GM18858 (cell line): ENCODE measurements around the gene SLC26A11.
"Not testable (repeated sequence)": the region's sequence is repeated elsewhere in the genome, so short reads cannot be mapped to it uniquely, and the experiment has no call there.

Experiments used
- ATAC-seq: cut with Tn5 transposase; IDR thresholded peaks from one replicate; pipeline ENCODE4 v1.9.1; 2021; ENCODE audit not compliant: unreplicated experiment

Gene SLC26A11

DNA sequence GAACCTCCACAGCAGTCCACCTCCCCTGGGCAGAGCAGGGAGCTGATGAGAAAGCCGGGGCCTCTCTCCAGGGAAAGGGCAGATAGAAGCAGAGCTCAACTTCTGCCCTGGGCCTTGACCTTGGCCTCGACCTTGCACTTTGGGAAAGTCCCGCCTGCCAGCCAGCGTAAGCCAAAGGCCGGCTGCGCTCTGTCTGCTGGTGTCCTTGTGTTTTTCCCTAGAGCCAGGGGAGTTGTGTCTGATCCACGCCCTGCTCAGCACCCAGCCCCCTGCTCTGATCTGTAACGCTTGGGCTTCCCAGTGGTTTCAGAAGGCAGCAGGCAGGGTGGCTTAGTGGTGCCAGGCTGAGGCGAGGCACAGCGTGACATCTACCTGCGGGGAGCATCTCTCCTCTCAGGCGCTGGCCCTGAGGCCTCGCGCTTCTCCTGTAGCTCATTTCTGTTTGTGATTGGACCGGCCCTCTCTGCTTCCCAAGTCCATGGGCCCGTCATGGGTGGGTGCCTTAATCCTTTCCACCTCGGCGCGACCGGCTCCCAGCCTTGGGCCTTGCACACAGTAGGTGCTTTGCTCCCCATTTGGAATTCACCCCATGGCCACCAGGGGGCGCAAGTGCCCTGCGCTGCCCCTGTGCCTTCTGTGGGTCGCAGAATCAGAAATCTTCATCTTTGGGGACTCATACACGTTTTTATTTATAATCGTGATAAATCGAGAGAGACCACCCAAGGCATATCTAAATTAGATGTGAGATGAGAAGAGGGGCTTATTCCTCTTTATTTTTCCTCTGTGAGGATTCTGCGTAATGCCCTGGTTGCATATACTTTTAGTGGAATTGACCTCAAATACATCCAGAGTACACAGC lies 24.3 kb upstream of the SLC26A11 start:
- no peak for ATAC-seq

GRCh38 chr17:80196652-80197051 lies 23.6 kb upstream of the SLC26A11 start:
- no peak for ATAC-seq

DNA sequence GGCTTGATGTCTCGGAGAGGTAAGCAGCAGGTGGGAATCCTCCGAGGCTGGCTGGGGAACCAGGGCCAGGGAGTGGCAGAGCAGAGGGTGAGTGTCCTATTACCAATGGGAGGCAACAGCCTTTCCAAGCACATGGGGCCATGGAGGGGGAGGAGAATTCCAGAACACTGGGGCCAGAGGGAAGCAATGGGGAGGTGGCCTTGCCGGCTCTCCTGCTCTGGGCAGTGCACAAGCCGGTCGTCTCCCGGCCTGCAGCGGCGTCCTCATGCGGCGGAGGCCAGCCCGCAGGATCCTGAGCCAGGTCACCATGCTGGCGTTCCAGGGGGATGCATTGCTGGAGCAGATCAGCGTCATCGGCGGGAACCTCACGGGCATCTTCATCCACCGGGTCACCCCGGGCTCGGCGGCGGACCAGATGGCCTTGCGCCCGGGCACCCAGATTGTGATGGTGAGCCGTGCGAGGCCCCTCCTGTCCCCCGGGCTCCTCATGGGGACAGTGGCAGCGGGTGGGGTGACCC lies 22.0 kb upstream of the SLC26A11 start:
- no peak for ATAC-seq

DNA sequence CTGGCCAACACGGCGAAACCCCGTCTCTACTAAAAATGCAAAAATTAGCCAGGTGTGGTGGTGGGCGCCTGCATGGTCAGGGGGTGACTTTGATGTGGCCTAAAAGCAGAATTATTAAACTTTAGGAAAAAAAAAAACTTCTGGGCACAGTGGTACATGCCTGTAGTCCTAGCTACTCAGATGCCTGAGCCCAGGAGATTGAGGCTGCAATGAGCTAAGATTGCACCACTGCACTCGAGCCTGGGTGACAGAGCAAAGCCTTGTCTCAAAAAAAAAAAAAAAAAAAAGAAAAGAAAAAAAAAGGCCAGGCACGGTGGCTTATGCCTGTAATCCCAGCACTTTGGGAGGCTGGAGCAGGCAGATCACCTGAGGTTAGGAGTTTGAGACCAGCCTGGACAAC lies 20.9 kb upstream of the SLC26A11 start:
- not testable (repeated sequence) for ATAC-seq

- ATAC-seq = no peak
Observed at GRCh38 chr17:80201446-80201845, 18.8 kb upstream of the SLC26A11 start.

DNA sequence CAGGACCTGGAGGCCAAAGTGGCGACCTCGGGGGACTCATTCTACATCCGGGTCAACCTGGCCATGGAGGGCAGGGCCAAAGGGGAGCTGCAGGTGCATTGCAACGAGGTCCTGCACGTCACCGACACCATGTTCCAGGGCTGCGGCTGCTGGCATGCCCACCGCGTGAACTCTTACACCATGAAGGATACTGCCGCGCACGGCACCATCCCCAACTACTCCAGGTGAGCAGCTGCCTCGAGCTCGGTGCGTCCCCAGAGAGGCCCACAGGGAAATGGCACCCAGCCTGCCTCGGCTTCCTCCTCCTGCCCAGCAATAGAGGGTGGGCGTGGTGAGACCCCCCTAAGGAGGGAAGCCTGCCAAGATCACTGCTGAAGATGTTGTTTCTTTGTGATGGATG lies 18.0 kb upstream of the SLC26A11 start:
- no peak for ATAC-seq

- no peak for ATAC-seq
Observed at GRCh38 chr17:80203471-80203963, 16.7 kb upstream of the SLC26A11 start.

DNA sequence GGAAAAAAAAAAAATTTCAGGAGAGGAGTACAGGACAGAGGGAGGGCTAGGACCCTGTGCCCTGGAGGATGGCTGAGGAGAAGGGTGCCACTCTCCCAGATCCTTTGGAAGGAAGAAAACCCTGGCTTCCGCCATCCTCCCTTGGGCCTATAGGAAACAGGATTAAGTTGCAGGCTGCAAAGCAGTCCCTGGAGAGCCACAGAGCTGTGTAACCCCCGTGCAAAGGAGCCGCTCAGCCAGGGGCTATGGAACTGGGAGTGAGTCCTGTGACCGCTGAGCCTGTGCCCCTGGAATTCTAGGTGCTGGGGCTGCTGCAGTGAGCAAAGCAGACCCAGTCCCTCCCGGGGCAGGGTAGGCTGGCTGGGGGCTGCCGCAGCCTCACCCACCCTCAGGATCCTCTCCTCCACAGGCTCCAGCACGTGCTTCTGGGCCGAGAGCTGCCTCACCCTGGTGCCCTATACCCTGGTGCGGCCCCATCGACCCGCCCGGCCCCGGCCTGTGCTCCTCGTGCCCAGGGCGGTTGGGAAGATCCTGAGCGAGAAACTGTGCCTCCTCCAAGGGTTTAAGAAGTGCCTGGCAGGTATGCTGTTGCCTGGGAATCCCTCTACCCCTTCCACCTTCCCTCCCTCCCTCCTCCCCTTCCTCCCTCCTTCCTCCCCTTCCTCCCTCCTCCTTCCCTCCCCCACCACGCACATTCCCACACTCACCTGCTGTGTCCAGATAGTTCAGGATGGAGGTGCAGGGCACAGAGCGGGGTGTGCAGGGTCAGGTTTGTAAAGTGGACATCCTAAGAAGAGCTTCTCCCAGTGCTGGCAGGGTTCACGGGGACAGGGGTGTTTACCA lies 15.4 kb upstream of the SLC26A11 start:
- no peak for ATAC-seq

GRCh38 chr17:80205811-80206210 lies 14.4 kb upstream of the SLC26A11 start:
- ATAC-seq = no peak

GRCh38 chr17:80208050-80208449 lies 12.2 kb upstream of the SLC26A11 start:
- ATAC-seq = no peak

DNA sequence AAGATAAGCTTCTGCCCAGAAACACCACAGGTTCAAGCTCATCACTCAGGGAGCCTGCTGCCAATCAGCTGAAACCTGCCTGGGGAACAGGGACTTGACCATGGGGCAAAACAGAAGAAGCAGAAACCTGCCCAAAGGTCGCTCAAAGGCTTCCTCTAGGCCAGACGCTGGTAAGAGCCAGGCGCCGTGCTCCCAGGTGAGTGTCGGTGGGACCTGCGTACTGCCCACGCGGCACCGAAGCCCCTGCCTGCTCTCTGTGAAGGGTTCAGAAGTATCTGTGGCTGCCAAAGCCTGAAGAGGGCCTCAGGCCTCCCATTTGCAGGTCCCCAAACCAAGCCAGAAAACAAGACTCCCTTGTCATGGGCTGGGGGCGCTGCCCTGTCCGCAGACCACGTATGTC lies 10.5 kb upstream of the SLC26A11 start:
- no peak for ATAC-seq

GRCh38 chr17:80210348-80211108 lies 9.7 kb upstream of the SLC26A11 start:
- ATAC-seq = no peak

DNA sequence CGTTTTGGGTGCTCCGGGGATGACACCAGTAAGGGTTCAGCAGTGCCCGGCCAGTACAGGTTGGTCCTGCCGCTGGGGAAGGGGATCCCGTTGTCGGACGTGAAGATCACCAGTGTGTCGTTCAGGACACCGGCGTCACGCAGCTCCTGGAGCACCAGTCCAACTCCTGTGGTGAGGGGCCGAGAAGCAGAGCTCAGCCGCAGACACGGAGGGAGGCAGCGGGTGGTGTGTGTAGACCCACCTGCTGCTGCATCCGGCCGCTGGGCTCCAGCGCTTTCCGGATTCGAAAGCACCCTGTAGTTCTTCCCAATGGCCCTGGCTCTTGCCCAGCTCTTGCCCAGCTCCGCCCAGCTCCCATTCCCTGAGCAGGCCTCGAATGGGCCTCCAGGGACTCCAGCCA lies 8.1 kb upstream of the SLC26A11 start:
- no peak for ATAC-seq

DNA sequence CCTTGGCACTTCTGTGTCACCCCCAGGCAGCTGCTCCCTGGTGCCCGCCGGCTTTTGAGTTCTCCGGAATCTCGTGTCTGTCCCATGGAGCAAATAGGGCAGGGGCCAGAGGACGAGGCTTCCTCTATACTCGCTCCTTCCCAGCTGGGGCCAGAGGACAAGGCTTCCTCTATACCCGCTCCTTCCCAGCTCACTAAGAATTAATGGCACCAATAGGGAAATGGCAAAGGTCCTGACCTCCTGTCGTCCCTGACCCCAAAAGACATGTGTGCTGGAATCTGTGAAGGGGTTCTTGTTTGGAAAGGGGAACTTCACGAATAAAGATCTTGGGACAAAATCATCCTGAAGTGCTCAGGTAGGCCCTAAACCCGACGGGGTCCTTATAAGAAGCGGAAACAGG lies 7.7 kb upstream of the SLC26A11 start:
- no peak for ATAC-seq

- no peak for ATAC-seq
Observed at GRCh38 chr17:80212962-80213642, 7.1 kb upstream of the SLC26A11 start.

- ATAC-seq = no peak
Observed at GRCh38 chr17:80213643-80213975, 6.6 kb upstream of the SLC26A11 start.

DNA sequence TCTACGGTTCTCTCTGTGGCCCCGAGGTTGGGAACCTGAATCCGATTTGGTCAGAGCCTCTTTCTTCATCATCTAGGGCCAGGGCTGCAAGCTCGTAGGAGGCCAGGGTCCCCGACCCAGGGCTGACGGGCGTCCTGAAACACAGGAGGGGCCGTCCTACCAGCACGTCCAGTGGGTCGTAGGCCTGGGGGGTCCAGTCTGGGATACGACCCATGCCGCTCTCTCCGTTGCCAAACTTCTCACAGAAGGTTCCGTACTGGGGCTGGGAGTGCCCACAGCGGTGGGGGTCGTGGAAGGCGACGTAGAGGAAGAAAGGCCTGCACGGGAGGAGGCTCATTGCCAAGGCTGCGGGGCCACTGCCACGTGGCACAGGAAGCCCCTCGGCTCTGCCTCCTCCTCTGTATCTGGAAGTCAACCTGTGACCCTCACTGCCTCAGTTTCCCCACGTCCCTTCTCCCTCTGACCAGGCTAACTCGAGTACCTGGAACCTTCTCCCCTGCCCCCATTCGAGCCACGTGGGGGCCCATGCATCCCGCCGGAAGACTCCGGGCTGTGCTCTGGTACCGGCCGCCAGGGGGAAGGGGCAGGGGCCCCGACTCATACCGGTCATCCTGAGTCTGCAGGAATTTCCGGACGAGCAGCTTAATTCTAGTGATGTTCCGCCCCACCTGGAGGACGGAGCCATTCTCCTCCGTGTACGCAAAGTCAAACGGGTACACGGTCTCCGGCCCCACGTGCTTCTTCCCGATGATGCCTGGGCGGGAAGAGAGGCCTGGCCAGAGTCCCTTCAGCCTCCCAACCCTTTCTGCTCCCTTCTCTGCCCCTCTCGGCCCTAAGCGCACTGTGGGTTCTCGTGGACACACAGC lies 6.0 kb upstream of the SLC26A11 start:
- no peak for ATAC-seq

GRCh38 chr17:80214878-80215210 lies 5.4 kb upstream of the SLC26A11 start:
- no peak for ATAC-seq
